GM12864 (cell line): ENCODE data around the gene NF1.

ENCODE experiments used
- DNase-seq: peaks from one replicate; pipeline ENCODE4 v3.0.0-alpha.2; 2011; ENCODE audit warnings: low read depth
- H3K4me3 ChIP-seq: 2 replicates; pipeline ENCODE4 v1.5.1; 2011; ENCODE audit warnings: mild to moderate bottlenecking, low read depth, low read length, control low read depth
- CTCF ChIP-seq: IDR thresholded peaks from 2 replicates; pipeline ENCODE4 v1.5.1; 2011; ENCODE audit warnings: low read depth, mild to moderate bottlenecking, moderate library complexity, low read length, control low read depth, inconsistent platforms; ENCODE audit errors: missing control alignments

Gene NF1

GRCh38 chr17:31294231-31294630, 199.5 kb downstream of the NF1 start:
- no peak for TF ChIP-seq CTCF
- no peak for DNase-seq
- no peak overlapping the region for H3K4me3 ChIP-seq

GRCh38 chr17:31294820-31295488, 200.2 kb downstream of the NF1 start:
- H3K4me3 ChIP-seq = no peak overlapping the region
- no peak for TF ChIP-seq CTCF
- DNase-seq = no peak

GRCh38 chr17:31295489-31295871, 200.7 kb downstream of the NF1 start:
- no peak for TF ChIP-seq CTCF
- no peak overlapping the region for H3K4me3 ChIP-seq
- no peak for DNase-seq

DNA sequence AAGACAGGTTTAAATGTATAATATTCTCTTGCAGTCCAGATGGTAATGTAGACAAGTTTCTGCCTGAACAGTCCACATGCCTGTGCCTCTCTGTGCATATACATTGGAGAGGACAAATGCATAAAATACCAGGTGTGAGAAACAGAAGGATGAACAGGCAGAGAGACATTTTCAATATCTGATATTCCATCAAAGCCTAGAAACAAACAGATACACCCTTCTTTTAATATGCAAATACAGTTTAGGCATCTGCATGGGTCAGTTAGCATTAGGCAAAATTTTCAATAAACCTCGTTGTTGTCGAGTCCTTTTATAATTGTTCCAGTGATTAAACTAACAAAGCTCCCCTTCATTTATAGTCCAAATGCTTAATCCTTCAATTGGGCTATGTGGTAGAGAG, 201.4 kb downstream of the NF1 start:
- TF ChIP-seq CTCF = no peak
- H3K4me3 ChIP-seq = no peak overlapping the region
- DNase-seq = no peak

DNA sequence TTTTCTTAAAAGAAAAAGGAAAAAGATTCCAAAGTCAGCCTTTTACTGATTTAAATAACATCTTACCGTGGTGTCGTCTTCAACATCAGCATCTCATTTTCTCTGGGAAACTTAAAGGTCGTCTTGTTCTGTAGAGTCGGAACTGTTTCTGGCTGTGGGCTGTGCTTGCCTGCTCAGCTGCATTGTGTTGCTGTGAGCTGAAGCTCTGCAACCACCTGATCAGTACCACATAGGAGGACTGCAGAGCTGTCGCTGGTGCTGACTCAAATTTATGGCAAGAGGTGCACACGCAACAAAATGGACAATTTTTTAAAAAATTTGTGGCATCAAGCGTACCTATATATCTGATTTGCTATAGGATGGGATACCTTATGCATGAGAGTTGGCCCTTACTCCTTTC, 202.3 kb downstream of the NF1 start, which contains the start of gene OMG:
OMG (minus strand) TSS at position 150 of the 400 bp plus-strand sequence. CDS start 908 bp downstream, outside the sequence.
- no peak for TF ChIP-seq CTCF
- DNase-seq = no peak
- no peak within 1 kb of the TSS for H3K4me3 ChIP-seq

DNA sequence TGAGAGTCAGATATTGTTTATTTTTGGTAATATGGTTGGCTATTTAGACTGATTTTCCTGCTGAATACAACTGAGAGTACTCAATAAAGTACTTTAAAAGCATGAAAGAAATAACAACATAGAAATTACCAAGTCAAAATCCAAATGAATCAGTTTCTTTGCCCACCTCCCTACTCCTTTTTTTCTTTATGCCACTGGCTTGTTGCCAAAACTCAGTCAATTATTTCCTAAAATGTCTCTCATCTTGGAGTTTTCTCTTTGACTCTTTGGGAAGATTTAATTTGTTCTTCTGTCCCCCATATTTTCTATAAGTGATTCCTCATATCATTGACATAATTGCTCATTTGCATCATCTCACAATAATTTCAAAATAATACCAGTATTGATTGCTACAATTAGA, 204.8 kb downstream of the NF1 start:
- no peak overlapping the region for H3K4me3 ChIP-seq
- TF ChIP-seq CTCF = no peak
- no peak for DNase-seq

DNA sequence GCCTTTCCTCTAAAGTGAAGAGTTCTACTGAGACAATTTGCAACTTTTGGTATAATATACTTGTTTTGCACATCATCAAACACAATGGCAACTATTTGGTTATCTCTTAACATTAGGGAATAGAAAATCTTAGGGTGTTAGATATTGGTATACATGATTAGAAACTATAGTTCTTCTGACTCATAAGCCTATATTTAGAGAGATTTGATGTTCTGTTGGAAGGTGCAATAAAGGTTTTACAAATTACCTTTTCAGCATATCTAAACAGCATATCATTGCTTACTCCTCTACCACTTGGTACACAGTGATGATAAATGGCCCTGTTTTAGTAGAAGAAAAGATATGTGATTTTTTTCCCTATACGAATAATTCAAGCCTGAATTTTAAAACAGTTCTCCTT, 212.9 kb downstream of the NF1 start:
- no peak for TF ChIP-seq CTCF
- no peak for DNase-seq
- no peak overlapping the region for H3K4me3 ChIP-seq
